Endothelial cell of umbilical vein (primary cell): ENCODE measurements around the gene CTSF.

ENCODE experiments used
- CTCF ChIP-seq, 2 donors: IDR thresholded peaks; 1 replicate in 1 of 2; 2 replicates in 1 of 2; pipeline ENCODE4 v1.5.1; 2011; ENCODE audit warnings: low read length in 2 of 2, mild to moderate bottlenecking in 2 of 2, moderate library complexity in 2 of 2, control low read depth in 1 of 2, inconsistent platforms in 1 of 2, low read depth in 1 of 2; ENCODE audit not compliant: insufficient read depth in 1 of 2; ENCODE audit errors: extremely low read depth in 1 of 2
- EZH2 ChIP-seq: IDR thresholded peaks from 2 replicates; pipeline ENCODE4 v1.6.1; 2012; ENCODE audit warnings: borderline replicate concordance, low read depth, mild to moderate bottlenecking, moderate library complexity, low read length, inconsistent platforms; ENCODE audit not compliant: severe bottlenecking
- FOS ChIP-seq: IDR thresholded peaks from 2 replicates; pipeline ENCODE4 v1.6.1; 2011; ENCODE audit warnings: mild to moderate bottlenecking, low read length, moderate library complexity, borderline replicate concordance; ENCODE audit not compliant: insufficient read depth
- GATA2 ChIP-seq: IDR thresholded peaks from 2 replicates; pipeline ENCODE4 v1.7.0; 2011; ENCODE audit warnings: low read depth, mild to moderate bottlenecking, moderate library complexity, mixed read lengths, low read length; ENCODE audit not compliant: insufficient read length, insufficient read depth
- JUN ChIP-seq: IDR thresholded peaks from 2 replicates; pipeline ENCODE4 v1.6.1; 2011; ENCODE audit warnings: borderline replicate concordance, low read depth; ENCODE audit not compliant: insufficient read length, insufficient read depth
- MAX ChIP-seq: IDR thresholded peaks from 2 replicates; pipeline ENCODE4 v1.6.1; 2011; ENCODE audit not compliant: insufficient read depth, insufficient read length
- MYC ChIP-seq: IDR thresholded peaks from one replicate; pipeline ENCODE4 v1.6.1; 2011; ENCODE audit warnings: mild to moderate bottlenecking, low read depth, low read length
- POLR2A ChIP-seq: IDR thresholded peaks from 2 replicates; pipeline ENCODE4 v1.6.1; 2012; ENCODE audit warnings: low read depth, mild to moderate bottlenecking, control low read depth, low read length
- POLR2AphosphoS5 ChIP-seq: IDR thresholded peaks from 2 replicates; pipeline ENCODE4 v1.6.1; 2012; ENCODE audit warnings: low read depth, mild to moderate bottlenecking, control low read depth, low read length, moderate library complexity; ENCODE audit not compliant: insufficient read depth

GRCh38 chr11:66559866-66560676 is 8.3 kb downstream of the CTSF start:
- no peak for TF ChIP-seq CTCF (IDR thresholded peaks at IDR 0.05; ENCODE audit: extremely low read depth in 1 of 2, insufficient read depth in 1 of 2, low read depth in 1 of 2, low read length in 2 of 2)
- no peak for TF ChIP-seq EZH2
- TF ChIP-seq MAX = no peak
- no peak for TF ChIP-seq GATA2
- TF ChIP-seq FOS = no peak
- no peak for TF ChIP-seq POLR2A
- TF ChIP-seq POLR2AphosphoS5 = no peak
- TF ChIP-seq MYC = no peak
- TF ChIP-seq JUN = no peak
